ENCODE measurements around the gene ENO4.

The ENO4 gene

GRCh38 chr10:116907245-116907987, 58.1 kb downstream of the ENO4 start:
- H3K9ac ChIP-seq (ENCODE audit: low read length in 5 of 5): no peak overlapping the region
- H3K27me3 ChIP-seq (ENCODE audit: control insufficient read depth in 5 of 5, insufficient read depth in 4 of 5, low read length in 5 of 5): no peaks in the 10 kb centered on the region
- no peaks in the 10 kb centered on the region for H3K4me1 ChIP-seq (ENCODE audit: control insufficient read depth in 5 of 5, insufficient read depth in 5 of 5, low read length in 5 of 5)
- peaks cover 2 to 19% (median 5%) of the 10 kb centered on the region in 5 donors for H3K36me3 ChIP-seq (ENCODE audit: control insufficient read depth in 5 of 5, insufficient read depth in 5 of 5, low read length in 5 of 5)
- no peak overlapping the region for H3K27ac ChIP-seq (ENCODE audit: low read depth, low read length)
- H3K4me3 ChIP-seq (ENCODE audit: low read depth in 1 of 5, low read length in 5 of 5): no peak overlapping the region
- no peaks in the 10 kb centered on the region for H3K9me3 ChIP-seq (ENCODE audit: control insufficient read depth in 5 of 5, low read length in 5 of 5)

GRCh38 chr10:116909307-116909706, 60.0 kb downstream of the ENO4 start:
- H3K9me3 ChIP-seq (ENCODE audit: control insufficient read depth in 5 of 5, low read length in 5 of 5): no peaks in the 10 kb centered on the region
- H3K4me3 ChIP-seq (ENCODE audit: low read depth in 1 of 5, low read length in 5 of 5): no peak overlapping the region
- H3K9ac ChIP-seq (ENCODE audit: low read length in 5 of 5): no peak overlapping the region
- no peaks in the 10 kb centered on the region for H3K27me3 ChIP-seq (ENCODE audit: control insufficient read depth in 5 of 5, insufficient read depth in 4 of 5, low read length in 5 of 5)
- peaks cover 5 to 19% (median 7%) of the 10 kb centered on the region in 5 donors for H3K36me3 ChIP-seq (ENCODE audit: control insufficient read depth in 5 of 5, insufficient read depth in 5 of 5, low read length in 5 of 5)
- H3K4me1 ChIP-seq (ENCODE audit: control insufficient read depth in 5 of 5, insufficient read depth in 5 of 5, low read length in 5 of 5): no peaks in the 10 kb centered on the region
- H3K27ac ChIP-seq (ENCODE audit: low read depth, low read length): no peak overlapping the region

GRCh38 chr10:116910910-116911309, 61.6 kb downstream of the ENO4 start:
- peaks cover 2 to 21% (median 9%) of the 10 kb centered on the region in 5 donors for H3K36me3 ChIP-seq (ENCODE audit: control insufficient read depth in 5 of 5, insufficient read depth in 5 of 5, low read length in 5 of 5)
- H3K27me3 ChIP-seq (ENCODE audit: control insufficient read depth in 5 of 5, insufficient read depth in 4 of 5, low read length in 5 of 5): no peaks in the 10 kb centered on the region
- H3K4me3 ChIP-seq (ENCODE audit: low read depth in 1 of 5, low read length in 5 of 5): no peak overlapping the region
- no peaks in the 10 kb centered on the region for H3K4me1 ChIP-seq (ENCODE audit: control insufficient read depth in 5 of 5, insufficient read depth in 5 of 5, low read length in 5 of 5)
- H3K9me3 ChIP-seq (ENCODE audit: control insufficient read depth in 5 of 5, low read length in 5 of 5): no peaks in the 10 kb centered on the region
- H3K9ac ChIP-seq (ENCODE audit: low read length in 5 of 5): no peak overlapping the region
- H3K27ac ChIP-seq (ENCODE audit: low read depth, low read length): no peak overlapping the region

GRCh38 chr10:116912162-116912561, 62.9 kb downstream of the ENO4 start:
- Histone ChIP-seq H3K27me3 (ENCODE audit: control insufficient read depth in 5 of 5, insufficient read depth in 4 of 5, low read length in 5 of 5) (no peaks in the 10 kb centered on the region), H3K9ac (ENCODE audit: low read length in 5 of 5) (no peak overlapping the region), H3K4me3 (ENCODE audit: low read depth in 1 of 5, low read length in 5 of 5) (no peak overlapping the region), H3K4me1 (ENCODE audit: control insufficient read depth in 5 of 5, insufficient read depth in 5 of 5, low read length in 5 of 5) (no peaks in the 10 kb centered on the region), H3K36me3 (ENCODE audit: control insufficient read depth in 5 of 5, insufficient read depth in 5 of 5, low read length in 5 of 5) (peaks cover 0 to 13% (median 4%) of the 10 kb centered on the region in 5 donors), H3K9me3 (ENCODE audit: control insufficient read depth in 5 of 5, low read length in 5 of 5) (no peaks in the 10 kb centered on the region), H3K27ac (ENCODE audit: low read depth, low read length) (no peak overlapping the region)

GRCh38 chr10:116913695-116914094, 64.4 kb downstream of the ENO4 start:
- H3K36me3 ChIP-seq (ENCODE audit: control insufficient read depth in 5 of 5, insufficient read depth in 5 of 5, low read length in 5 of 5): peaks cover 0 to 13% (median 4%) of the 10 kb centered on the region in 5 donors
- H3K4me3 ChIP-seq (ENCODE audit: low read depth in 1 of 5, low read length in 5 of 5): no peak overlapping the region
- no peak overlapping the region for H3K9ac ChIP-seq (ENCODE audit: low read length in 5 of 5)
- no peaks in the 10 kb centered on the region for H3K27me3 ChIP-seq (ENCODE audit: control insufficient read depth in 5 of 5, insufficient read depth in 4 of 5, low read length in 5 of 5)
- no peaks in the 10 kb centered on the region for H3K4me1 ChIP-seq (ENCODE audit: control insufficient read depth in 5 of 5, insufficient read depth in 5 of 5, low read length in 5 of 5)
- no peak overlapping the region for H3K27ac ChIP-seq (ENCODE audit: low read depth, low read length)
- no peaks in the 10 kb centered on the region for H3K9me3 ChIP-seq (ENCODE audit: control insufficient read depth in 5 of 5, low read length in 5 of 5)

GRCh38 chr10:116915340-116915739, 66.0 kb downstream of the ENO4 start:
- no peak overlapping the region for H3K9ac ChIP-seq (ENCODE audit: low read length in 5 of 5)
- H3K27ac ChIP-seq (ENCODE audit: low read depth, low read length): no peak overlapping the region
- peaks cover 0 to 7% (median 0%) of the 10 kb centered on the region in 5 donors for H3K4me1 ChIP-seq (ENCODE audit: control insufficient read depth in 5 of 5, insufficient read depth in 5 of 5, low read length in 5 of 5)
- H3K9me3 ChIP-seq (ENCODE audit: control insufficient read depth in 5 of 5, low read length in 5 of 5): no peaks in the 10 kb centered on the region
- peaks cover 0 to 10% (median 6%) of the 10 kb centered on the region in 5 donors for H3K36me3 ChIP-seq (ENCODE audit: control insufficient read depth in 5 of 5, insufficient read depth in 5 of 5, low read length in 5 of 5)
- no peak overlapping the region for H3K4me3 ChIP-seq (ENCODE audit: low read depth in 1 of 5, low read length in 5 of 5)
- no peaks in the 10 kb centered on the region for H3K27me3 ChIP-seq (ENCODE audit: control insufficient read depth in 5 of 5, insufficient read depth in 4 of 5, low read length in 5 of 5)

GRCh38 chr10:116917481-116917880, 68.2 kb downstream of the ENO4 start:
- no peaks in the 10 kb centered on the region for H3K9me3 ChIP-seq (ENCODE audit: control insufficient read depth in 5 of 5, low read length in 5 of 5)
- H3K4me1 ChIP-seq (ENCODE audit: control insufficient read depth in 5 of 5, insufficient read depth in 5 of 5, low read length in 5 of 5): peaks cover 0 to 7% (median 0%) of the 10 kb centered on the region in 5 donors
- no peak overlapping the region for H3K4me3 ChIP-seq (ENCODE audit: low read depth in 1 of 5, low read length in 5 of 5)
- H3K9ac ChIP-seq (ENCODE audit: low read length in 5 of 5): no peak overlapping the region
- no peaks in the 10 kb centered on the region for H3K27me3 ChIP-seq (ENCODE audit: control insufficient read depth in 5 of 5, insufficient read depth in 4 of 5, low read length in 5 of 5)
- H3K27ac ChIP-seq (ENCODE audit: low read depth, low read length): no peak overlapping the region
- peaks cover 3 to 10% (median 7%) of the 10 kb centered on the region in 5 donors for H3K36me3 ChIP-seq (ENCODE audit: control insufficient read depth in 5 of 5, insufficient read depth in 5 of 5, low read length in 5 of 5)

- Histone ChIP-seq H3K9ac (ENCODE audit: low read length in 5 of 5) (no peak overlapping the region), H3K36me3 (ENCODE audit: control insufficient read depth in 5 of 5, insufficient read depth in 5 of 5, low read length in 5 of 5) (peaks cover 3 to 10% (median 4%) of the 10 kb centered on the region in 5 donors), H3K4me1 (ENCODE audit: control insufficient read depth in 5 of 5, insufficient read depth in 5 of 5, low read length in 5 of 5) (peaks cover 0 to 7% (median 0%) of the 10 kb centered on the region in 5 donors), H3K9me3 (ENCODE audit: control insufficient read depth in 5 of 5, low read length in 5 of 5) (no peaks in the 10 kb centered on the region), H3K27ac (ENCODE audit: low read depth, low read length) (no peak overlapping the region), H3K27me3 (ENCODE audit: control insufficient read depth in 5 of 5, insufficient read depth in 4 of 5, low read length in 5 of 5) (no peaks in the 10 kb centered on the region), H3K4me3 (ENCODE audit: low read depth in 1 of 5, low read length in 5 of 5) (no peak overlapping the region)
These were observed 69.3 kb downstream of the ENO4 start for GRCh38 chr10:116918583-116918982.

- Histone ChIP-seq H3K9me3 (ENCODE audit: control insufficient read depth in 5 of 5, low read length in 5 of 5) (no peaks in the 10 kb centered on the region), H3K27ac (ENCODE audit: low read depth, low read length) (no peak overlapping the region), H3K4me1 (ENCODE audit: control insufficient read depth in 5 of 5, insufficient read depth in 5 of 5, low read length in 5 of 5) (peaks cover 0 to 7% (median 0%) of the 10 kb centered on the region in 5 donors), H3K9ac (ENCODE audit: low read length in 5 of 5) (no peak overlapping the region), H3K4me3 (ENCODE audit: low read depth in 1 of 5, low read length in 5 of 5) (no peak overlapping the region), H3K27me3 (ENCODE audit: control insufficient read depth in 5 of 5, insufficient read depth in 4 of 5, low read length in 5 of 5) (no peaks in the 10 kb centered on the region), H3K36me3 (ENCODE audit: control insufficient read depth in 5 of 5, insufficient read depth in 5 of 5, low read length in 5 of 5) (peaks cover 2 to 10% (median 4%) of the 10 kb centered on the region in 5 donors)
These were observed 69.9 kb downstream of the ENO4 start for GRCh38 chr10:116919164-116919563.

- Histone ChIP-seq H3K27me3 (ENCODE audit: control insufficient read depth in 5 of 5, insufficient read depth in 4 of 5, low read length in 5 of 5) (no peaks in the 10 kb centered on the region), H3K4me3 (ENCODE audit: low read depth in 1 of 5, low read length in 5 of 5) (no peak overlapping the region), H3K27ac (ENCODE audit: low read depth, low read length) (no peak overlapping the region), H3K9ac (ENCODE audit: low read length in 5 of 5) (no peak overlapping the region), H3K36me3 (ENCODE audit: control insufficient read depth in 5 of 5, insufficient read depth in 5 of 5, low read length in 5 of 5) (peaks cover 2 to 10% (median 4%) of the 10 kb centered on the region in 5 donors), H3K9me3 (ENCODE audit: control insufficient read depth in 5 of 5, low read length in 5 of 5) (no peaks in the 10 kb centered on the region), H3K4me1 (ENCODE audit: control insufficient read depth in 5 of 5, insufficient read depth in 5 of 5, low read length in 5 of 5) (peaks cover 0 to 7% (median 0%) of the 10 kb centered on the region in 5 donors)
These were observed 70.4 kb downstream of the ENO4 start for GRCh38 chr10:116919706-116920105.
